HG03095 (cell line): ENCODE results near the gene DIP2B.

Experiments
- ATAC-seq: cut with Tn5 transposase; IDR thresholded peaks from one replicate; pipeline ENCODE4 v1.9.1; 2021; ENCODE audit warnings: moderate library complexity; ENCODE audit not compliant: unreplicated experiment

DIP2B gene

DNA sequence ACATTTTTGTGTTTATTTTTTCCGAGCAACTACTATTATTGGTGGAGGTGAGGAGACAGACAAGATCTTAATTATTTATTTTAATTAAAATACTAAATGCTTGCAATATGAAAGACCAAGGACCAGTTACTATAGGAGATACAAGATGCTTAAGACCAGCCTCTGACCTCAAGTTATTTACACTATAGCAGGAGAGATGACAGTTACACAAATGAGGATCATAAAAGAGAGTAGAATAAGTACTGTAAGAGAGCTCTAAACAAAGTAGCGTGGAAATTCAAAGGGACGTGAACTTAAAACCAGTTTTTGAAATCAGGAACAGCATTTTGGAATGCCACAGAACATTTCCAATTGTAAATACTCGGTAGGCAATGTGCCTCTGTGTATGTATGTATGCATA lies 131.1 kb downstream of the DIP2B start:
- no peak for ATAC-seq

DNA sequence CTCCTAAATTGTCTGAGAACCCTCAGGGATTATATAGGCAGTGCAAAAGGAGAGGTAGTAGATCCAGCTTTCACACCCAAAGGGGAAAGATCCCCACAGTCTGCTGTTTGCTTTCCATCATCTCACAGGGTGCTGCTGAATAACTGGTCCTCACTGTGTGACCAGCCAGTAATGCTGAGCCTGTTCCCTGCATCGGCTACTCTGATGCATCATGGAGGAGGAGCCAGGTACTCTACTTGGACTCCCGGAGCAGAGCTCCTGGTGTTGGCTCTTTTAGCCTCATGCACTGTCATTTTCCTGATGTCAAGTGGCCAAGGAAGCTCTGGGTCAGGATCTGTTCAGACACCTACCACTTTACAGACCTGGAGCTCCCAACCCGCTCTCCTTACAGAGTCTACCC lies 131.7 kb downstream of the DIP2B start:
- no peak for ATAC-seq

DNA sequence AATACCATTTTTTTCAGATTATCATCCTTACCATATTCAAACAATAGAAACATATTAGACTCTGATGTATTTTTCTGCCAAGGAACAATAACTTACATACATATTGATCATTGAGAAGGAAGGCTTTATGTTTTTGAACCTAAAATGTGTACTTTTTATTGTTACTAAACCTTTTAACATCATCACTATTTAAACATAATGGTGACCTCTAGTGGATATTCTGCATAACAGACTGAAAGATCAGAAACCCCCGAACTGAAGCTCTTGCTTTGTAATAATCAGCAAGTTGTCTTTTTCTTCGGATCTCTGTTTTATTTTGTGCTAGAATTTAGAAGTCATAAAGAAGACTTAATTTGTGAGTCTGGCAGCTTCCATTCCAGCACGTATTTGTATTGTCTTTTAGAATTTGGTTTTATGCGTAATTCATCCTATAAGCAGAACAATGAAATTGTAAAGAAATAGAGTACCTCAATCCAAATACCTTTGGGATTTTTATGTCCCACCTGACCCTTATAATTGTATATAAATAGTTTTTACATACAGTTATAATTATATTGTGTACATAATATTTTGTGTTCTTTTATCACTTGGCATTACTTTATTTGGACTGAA lies 133.2 kb downstream of the DIP2B start:
- no peak for ATAC-seq

DNA sequence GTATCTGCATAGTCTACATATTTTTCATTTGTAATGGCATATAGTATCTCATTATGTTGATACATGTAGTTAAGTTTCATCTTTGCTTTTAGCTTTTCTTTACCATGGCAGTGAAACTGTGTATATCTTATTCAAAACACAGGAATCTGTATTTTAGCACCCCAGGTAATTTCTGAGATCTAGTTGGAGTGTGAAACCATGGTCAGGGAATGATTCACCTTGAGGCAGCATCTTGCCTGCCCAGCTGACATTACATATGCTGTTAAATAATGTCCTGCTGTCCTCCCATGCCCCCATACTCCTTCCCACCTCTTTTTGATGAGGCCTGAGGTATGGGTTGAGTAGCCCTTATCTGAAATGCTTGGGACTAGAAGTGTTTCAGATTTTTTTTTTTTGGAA lies 133.7 kb downstream of the DIP2B start:
- no peak for ATAC-seq

DNA sequence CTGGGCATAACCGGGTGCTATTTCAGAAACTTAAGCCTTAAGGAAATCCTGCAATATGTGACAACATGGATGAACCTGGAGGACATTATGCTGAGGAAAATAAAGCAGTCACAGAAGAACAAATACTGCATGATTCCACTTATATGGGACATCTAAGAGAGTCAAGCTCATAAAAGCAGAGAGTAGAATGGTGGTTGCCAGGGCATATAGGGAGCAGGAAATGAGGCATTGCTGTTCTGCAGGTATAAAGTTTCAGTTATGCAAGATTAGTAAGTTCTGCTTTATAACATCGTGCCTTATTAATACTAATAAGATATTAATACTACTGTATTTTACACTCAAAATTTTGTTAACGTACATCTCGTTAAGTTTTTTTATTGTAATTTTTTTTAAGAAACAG lies 134.9 kb downstream of the DIP2B start:
- ATAC-seq = no peak

DNA sequence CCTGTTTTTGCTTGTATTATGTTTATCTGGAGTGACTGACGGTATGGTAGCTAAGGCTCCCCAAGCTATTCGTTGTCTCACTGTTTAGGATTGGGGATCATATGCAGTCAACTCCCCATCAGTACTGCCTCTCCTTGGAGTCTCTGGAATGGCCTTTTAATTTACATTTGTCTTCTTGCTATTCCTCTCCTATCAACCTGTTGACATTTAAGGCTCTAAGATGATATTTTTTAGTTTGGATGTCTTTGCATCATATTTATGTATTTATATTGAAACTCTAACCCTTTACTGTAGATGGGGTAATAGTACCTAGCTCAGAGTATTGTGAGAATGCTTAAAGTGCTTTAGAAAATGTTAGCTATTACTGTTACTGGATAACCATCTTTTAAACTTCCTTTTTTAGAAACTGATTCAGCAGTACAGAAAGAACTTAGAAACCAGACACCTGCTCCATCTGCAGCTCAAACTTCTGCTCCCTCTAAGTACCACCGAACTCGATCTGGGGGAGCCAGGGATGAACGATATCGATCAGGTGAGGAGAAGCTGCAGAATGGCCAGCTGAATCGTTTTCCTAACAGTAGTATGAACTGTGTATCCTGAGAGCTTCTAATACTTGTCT lies 135.6 kb downstream of the DIP2B start:
- ATAC-seq = no peak

DNA sequence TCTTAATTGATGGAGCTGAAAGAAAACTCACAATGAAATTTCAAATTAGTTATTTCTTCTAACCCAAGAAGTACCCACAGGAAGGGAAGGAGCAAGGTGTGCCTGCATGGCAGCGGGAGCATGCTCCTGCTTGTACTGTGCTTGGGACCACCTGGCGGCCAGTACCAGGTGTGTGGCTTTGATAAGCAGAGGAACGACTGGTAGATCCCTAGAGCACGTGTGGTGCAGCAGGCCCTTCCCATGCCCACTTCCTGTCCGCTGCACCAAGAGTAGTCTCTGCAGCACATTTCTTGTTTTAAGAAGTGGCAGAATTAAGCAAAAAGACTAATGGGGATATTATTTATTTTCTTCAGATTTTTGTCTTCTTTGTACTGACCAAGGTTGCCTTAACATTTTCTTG lies 136.8 kb downstream of the DIP2B start:
- ATAC-seq = no peak

DNA sequence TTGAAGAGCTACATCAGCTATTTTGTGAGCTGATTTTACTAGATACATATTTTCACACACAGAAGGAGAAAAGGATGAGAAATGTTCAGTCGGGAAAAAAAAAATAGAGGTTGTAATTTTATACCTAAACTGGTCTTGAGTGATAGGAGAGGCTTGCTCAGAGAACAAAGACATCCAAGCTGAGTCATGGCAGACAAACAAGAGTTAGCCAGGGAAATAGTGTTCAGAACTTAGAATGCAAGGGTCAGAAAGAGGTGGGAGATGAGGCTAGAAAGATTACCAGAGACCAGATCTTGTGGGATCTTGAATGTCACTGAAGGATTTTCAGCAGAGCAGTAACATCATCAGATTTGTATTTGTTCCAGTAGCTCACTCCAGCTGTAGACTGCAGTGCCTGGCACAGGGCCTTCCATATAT lies 137.3 kb downstream of the DIP2B start:
- no peak for ATAC-seq

DNA sequence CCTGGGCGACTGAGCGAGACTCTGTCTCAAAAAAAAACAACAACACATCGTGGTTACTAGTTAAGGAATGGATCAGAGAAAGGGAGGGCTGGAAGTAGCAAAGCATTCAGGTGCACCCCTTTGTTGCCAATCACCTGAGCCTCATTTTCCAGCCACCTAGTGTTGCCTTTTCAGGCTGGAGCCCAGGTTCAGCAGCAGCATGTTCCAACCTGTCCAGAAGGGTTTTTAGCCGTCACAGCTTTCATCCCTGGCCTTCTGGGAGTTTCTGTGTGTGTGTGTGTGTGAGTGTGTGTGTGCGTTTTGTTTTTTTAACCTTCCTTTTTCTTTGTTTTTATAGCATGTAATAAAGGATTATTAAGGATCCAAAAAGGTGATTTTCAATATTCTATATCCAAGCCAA lies 138.0 kb downstream of the DIP2B start:
- ATAC-seq = no peak

DNA sequence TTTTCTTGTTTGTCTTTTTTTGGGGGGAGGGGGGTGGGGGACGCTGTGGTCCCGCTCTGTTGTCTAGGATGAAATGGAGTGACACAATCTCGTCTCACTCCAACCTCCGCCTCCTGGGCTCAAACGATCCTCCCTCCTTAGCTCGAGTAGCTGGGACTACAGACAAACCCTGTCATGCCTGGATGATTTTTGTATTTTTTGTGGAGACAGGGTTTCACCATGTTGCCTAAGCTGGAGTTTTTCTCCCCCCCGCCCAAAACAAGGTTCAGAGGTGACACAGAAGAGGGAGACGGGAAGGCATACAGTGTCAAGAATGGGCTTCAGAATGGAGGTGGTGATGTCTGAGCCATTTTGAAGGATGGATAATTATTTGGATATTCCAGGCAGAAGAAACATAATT lies 142.2 kb downstream of the DIP2B start:
- no peak for ATAC-seq

DNA sequence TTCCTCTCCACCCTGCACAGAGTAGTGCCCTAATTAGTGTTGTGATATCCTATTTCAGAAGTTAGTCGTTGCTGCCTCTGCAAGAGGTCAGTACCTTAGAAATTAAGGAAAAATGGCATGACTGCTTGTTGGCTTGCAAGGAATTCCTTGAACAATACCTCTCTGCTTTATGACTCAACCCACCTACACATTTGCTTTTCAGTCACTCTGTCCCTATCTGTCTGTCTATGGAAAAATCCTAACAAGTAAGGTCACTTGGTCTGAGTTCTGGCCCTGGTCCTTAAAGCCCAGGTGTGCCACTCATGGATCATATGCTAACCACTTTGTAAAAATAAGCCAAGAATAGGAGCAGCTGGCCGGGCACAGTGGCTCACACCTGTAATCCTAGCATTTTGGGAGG lies 142.7 kb downstream of the DIP2B start:
- no peak for ATAC-seq

DNA sequence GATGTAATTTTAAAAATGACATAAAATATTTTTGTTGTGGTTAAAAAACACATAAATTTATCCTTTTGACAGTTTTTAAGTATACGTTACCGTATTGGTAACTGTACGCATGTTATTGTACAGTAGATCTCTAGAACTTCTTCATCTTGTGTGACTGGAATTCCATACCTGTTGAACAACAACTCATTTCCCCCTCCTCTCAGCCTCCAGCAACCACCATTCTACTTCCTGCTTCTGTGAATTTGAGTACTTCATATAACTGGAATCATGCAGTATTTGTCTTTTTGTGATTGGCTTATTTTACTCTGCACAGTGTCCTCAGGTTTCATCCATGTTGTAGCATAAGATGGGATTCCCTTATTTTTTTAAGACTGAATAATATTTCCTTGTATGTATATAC lies 145.5 kb downstream of the DIP2B start:
- no peak for ATAC-seq

DNA sequence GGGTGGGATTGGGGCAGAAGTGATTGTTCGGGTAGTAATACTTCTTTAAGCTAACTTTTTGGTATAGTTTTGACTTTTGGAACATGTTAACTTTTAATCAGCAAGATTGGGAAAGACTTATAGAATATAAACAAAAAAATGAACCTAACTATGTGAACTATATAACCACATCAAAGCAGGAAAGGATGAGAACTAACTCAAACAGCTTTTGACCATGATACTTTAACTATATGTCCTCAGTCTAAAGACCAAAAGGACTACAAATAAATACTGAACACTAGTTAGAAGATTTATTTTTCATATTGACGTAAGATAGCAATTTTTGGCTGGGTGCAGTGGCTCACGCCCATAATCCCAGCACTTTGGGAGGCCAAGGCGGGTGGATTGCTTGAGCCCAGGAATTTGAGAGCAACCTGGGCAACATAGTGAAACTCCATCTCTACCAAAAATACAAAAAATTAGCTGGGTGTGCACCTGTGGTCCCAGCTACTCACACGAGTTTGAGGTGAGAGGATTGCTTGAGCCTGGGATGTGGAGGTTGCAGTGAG lies 150.7 kb downstream of the DIP2B start:
- no peak for ATAC-seq

DNA sequence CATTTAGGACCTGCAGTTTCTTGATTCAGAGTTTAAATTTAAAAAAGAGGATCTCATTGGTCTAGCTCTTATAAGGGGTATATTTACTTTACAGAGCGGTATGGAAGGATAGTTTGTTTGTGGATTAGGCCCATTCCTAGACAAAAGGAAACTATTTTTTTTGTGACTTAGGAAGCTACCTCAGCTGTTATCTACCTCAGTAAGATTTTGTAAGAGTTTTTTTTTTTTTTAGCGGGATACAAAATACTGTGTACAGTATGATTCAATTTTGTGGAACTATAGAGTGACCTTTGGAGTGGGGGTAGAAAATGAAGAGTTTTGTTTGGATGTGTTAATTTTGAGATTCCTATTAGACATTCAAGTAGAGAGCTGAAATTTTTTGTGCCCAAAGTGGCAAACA lies 154.5 kb downstream of the DIP2B start:
- ATAC-seq = no peak

DNA sequence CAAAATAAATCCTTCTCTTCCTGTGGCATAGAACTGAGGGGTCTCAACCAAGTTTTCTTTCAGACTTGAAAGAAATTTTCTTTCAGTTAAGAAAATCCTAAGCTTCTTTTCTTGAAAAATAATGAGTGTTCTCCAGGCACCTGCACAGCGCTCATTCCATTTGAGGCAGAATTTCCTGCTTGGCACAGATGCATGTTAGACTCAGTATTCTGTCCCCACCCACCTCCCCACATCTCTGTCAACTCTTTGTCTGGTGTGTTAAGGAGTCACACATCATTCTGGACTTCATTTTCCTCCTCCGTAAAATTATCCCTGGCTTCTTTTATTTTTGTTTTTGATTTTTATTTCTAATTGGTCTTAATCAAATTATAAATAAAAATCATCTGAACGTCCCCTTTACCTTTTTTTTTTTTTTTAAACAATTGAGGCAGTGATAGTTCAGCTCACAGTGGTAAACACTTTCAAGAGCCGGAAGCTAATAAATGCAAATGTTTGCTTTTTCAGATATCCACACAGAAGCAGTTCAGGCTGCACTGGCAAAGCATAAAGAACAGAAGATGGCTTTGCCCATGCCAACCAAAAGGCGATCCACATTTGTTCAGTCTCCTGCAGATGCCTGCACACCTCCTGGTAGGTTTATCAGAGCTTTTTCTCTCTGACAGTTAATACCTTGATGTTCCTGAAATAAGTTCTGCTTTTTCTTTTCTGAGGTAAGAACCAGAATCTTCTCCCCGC lies 155.1 kb downstream of the DIP2B start:
- no peak for ATAC-seq

DNA sequence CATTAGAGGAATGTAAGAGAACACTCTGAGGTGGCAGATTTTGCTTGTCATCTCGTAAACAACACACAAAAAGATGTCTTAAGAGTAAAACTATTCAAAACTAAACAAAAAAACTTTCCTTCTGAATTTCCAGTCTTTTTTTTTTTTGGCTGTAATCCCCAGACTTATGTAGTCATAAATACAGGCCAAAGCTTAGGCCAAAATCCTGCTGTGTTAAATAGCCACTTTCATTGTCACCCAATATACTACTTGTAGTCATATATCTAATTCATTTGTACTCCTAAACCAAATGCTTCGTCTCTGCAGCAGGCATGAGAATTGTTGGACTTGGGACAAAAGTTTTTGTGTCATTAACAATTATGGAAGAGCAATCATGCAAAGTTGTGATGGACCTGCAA lies 155.6 kb downstream of the DIP2B start:
- no peak for ATAC-seq

DNA sequence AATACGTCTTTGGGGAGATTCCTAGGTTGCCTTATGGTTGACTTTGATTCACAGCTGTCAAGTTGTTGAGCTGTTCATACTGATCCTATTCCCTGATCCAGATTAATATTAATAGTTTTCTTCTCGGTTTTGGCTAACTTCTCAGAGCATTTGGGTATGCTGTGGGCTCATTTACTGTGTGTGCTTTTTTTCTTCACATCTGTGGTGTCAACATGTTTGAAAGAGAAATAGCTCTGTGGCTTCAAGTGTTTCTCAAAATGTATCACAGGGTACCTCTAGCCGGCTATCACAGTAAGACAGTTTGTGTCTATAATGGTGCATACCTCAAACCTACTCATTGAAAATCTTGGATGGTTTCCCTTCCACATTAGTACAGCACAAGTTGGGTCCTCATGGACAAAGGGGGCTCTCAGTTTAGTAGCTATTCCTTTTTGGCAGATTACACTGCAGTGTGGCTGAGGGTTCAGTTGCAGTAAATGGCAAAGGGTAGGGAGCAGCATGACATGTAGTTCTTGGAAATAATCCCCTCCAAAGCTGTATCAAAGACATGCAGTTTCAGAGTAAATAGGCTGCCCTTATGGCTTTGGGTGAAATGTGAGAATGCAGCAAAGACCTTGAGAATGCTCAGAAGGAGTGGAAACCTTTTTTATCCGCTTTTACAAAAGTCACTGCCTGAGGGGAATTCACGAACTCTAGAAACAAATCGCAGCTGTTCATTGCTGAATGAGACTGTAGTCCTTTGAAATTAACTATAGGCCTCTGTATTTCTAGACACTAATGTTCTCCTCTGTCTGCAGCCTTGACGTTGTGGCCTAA lies 156.7 kb downstream of the DIP2B start:
- no peak for ATAC-seq

DNA sequence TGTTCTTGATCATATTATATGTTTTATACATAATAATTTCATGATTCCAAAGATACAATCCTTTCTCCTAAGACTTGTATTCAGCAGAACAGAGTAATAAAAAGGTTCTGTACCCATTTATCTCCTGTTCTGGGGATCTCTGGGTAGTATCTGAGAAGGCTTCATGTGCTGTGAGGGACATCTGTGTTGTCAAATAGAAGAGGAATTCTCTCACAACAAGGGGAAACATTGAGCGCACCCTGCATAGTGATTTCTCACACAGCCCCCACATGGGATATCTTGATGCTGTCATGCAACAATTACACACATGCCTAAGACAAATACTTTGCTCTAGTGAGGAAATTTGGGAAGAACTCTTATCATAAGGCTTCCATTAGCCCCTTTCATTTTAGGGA lies 157.3 kb downstream of the DIP2B start:
- no peak for ATAC-seq

DNA sequence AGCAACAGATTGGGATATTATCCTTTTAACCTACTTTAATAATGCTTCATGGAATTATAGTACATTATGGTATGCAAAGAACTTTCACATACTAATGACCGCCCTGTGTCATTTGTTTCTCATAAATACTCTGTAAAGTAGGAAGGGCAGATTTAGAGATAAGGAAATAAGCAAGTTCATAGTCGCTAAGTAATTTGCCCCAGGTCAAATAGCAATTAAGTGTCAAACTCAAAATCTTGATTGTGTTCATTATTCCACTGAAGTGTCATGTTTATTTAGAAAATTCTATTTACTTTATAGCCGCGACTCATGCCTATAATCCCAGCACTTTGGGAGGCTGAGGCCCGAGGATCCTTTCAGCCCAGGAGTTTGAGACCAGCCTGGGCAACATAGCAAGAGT lies 160.4 kb downstream of the DIP2B start:
- no peak for ATAC-seq

DNA sequence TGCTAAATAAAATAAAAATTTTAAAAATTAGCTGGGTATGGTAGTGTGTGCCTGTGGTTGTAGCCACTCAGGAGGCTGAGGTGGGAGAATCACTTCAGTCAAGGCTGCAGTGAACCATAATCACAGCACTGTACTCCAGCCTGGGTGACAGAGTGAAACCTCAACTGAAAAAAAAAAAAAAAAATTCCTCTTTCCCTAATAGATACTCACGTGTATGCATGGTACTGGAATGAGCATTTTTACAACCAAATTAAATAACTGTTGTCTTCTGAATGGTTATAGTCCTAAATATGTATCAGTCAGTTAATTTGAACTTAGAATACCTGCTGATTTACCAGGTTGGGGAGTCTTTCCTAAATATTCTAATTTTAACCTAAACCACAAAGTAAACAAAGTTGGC lies 160.8 kb downstream of the DIP2B start:
- no peak for ATAC-seq

DNA sequence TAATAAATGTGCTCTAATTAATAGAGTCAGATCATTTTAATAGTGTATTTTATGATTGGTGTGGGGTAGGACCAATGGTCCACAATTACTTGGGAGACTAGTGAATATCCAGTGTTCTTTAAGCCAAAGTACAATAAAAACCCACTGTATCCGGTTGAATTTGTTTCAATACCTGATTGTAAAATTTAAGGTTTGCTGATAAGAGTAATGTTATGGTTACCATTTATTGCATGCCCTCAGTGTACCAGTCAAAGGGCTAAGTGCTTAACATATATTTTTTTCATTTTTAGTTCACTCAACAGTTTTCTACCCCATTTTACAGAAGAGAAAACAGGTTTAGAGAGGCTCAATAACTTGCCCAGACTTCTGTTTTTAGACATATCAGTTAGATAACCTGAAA lies 161.2 kb downstream of the DIP2B start:
- no peak for ATAC-seq
